ENCODE results near the gene SWAP70. TPM values are rescaled to one million over a fixed set of nuclear protein-coding genes. Genes with fewer than 3 reads are reported as not detected.

Gene SWAP70
- total and polyA plus RNA-seq, 2 of the 13 experiments (the other 11 are each of a cell fraction or from before 2014, with no cell fraction given) = 4.6 to 8.7 TPM

- TF ChIP-seq ZNF280D (CRISPR knock-in tag; IDR thresholded peaks at IDR 0.05) (peak; percentile 71; the same call in 1 of the 2 replicates), PCBP1 (IDR thresholded peaks at IDR 0.05; ENCODE audit: borderline replicate concordance, low read depth, low read length) (no peak), GPN1 (CRISPR knock-in tag; IDR thresholded peaks at IDR 0.05; ENCODE audit: borderline replicate concordance) (no peak), MTERF4 (CRISPR knock-in tag; IDR thresholded peaks at IDR 0.05) (0 out of 2 replicates have a peak, but pooled peaks have one; percentile 80), ZNF333 (CRISPR knock-in tag; IDR thresholded peaks at IDR 0.05; ENCODE audit: borderline replicate concordance) (no peak), TAF15 (IDR thresholded peaks at IDR 0.05; ENCODE audit: low read depth, low read length, poor library complexity, severe bottlenecking) (no peak), HOXA7 (CRISPR knock-in tag; IDR thresholded peaks at IDR 0.05) (no peak), ZC3H4 (CRISPR knock-in tag; IDR thresholded peaks at IDR 0.05; ENCODE audit: borderline replicate concordance) (no peak), ZNF136 (CRISPR knock-in tag; IDR thresholded peaks at IDR 0.05; ENCODE audit: low read depth) (no peak), IKZF4 (CRISPR knock-in tag; IDR thresholded peaks at IDR 0.05; ENCODE audit: borderline replicate concordance, low read depth, not compliant biosample characterization) (no peak), TCF7L2 (IDR thresholded peaks at IDR 0.05; ENCODE audit: low read depth, low read length) (no peak), RFX1 (IDR thresholded peaks at IDR 0.05) (no peak), ZBTB49 (CRISPR knock-in tag; IDR thresholded peaks at IDR 0.05; ENCODE audit: borderline replicate concordance) (no peak), SMC3 (IDR thresholded peaks at IDR 0.05; ENCODE audit: low read length) (peak; percentile 20; the same call in 1 of the 2 replicates), ZNF451 (CRISPR knock-in tag; IDR thresholded peaks at IDR 0.05) (0 out of 2 replicates have a peak, but pooled peaks have one; percentile 47), ZNF124 (CRISPR knock-in tag; IDR thresholded peaks at IDR 0.05) (no peak)
- TF ChIP-seq, protein P1, sequence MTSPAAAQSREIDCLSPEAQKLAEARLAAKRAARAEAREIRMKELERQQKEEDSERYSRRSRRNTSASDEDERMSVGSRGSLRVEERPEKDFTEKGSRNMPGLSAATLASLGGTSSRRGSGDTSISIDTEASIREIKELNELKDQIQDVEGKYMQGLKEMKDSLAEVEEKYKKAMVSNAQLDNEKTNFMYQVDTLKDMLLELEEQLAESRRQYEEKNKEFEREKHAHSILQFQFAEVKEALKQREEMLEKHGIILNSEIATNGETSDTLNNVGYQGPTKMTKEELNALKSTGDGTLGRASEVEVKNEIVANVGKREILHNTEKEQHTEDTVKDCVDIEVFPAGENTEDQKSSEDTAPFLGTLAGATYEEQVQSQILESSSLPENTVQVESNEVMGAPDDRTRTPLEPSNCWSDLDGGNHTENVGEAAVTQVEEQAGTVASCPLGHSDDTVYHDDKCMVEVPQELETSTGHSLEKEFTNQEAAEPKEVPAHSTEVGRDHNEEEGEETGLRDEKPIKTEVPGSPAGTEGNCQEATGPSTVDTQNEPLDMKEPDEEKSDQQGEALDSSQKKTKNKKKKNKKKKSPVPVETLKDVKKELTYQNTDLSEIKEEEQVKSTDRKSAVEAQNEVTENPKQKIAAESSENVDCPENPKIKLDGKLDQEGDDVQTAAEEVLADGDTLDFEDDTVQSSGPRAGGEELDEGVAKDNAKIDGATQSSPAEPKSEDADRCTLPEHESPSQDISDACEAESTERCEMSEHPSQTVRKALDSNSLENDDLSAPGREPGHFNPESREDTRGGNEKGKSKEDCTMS (CRISPR knock-in tag; conservative IDR thresholded peaks at IDR 0.05) = no peak
- TF ChIP-seq, protein P2, sequence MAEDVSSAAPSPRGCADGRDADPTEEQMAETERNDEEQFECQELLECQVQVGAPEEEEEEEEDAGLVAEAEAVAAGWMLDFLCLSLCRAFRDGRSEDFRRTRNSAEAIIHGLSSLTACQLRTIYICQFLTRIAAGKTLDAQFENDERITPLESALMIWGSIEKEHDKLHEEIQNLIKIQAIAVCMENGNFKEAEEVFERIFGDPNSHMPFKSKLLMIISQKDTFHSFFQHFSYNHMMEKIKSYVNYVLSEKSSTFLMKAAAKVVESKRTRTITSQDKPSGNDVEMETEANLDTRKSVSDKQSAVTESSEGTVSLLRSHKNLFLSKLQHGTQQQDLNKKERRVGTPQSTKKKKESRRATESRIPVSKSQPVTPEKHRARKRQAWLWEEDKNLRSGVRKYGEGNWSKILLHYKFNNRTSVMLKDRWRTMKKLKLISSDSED (CRISPR knock-in tag; IDR thresholded peaks at IDR 0.05) = no peak
These were observed 101.6 kb downstream of the SWAP70 start (continued) for GRCh38 chr11:9765320-9766101.
